Ishikawa (cell line): ENCODE measurements around the gene EPHA3.

Experiments
- CEBPB ChIP-seq: IDR thresholded peaks from 2 replicates; pipeline ENCODE4 v1.6.1; 2012
- CREB1 ChIP-seq: IDR thresholded peaks from 2 replicates; pipeline ENCODE4 v1.6.1; 2012; ENCODE audit warnings: low read depth
- EGR1 ChIP-seq: IDR thresholded peaks from 2 replicates; pipeline ENCODE4 v1.6.1; 2012
- EP300 ChIP-seq: IDR thresholded peaks from 2 replicates; pipeline ENCODE4 v1.6.1; 2012; ENCODE audit warnings: borderline replicate concordance
- FOXM1 ChIP-seq: IDR thresholded peaks from 2 replicates; pipeline ENCODE4 v1.6.1; 2012; ENCODE audit warnings: low read depth, borderline replicate concordance
- NFIC ChIP-seq: IDR thresholded peaks from 2 replicates; pipeline ENCODE4 v1.6.1; 2012
- RAD21 ChIP-seq: IDR thresholded peaks from 2 replicates; pipeline ENCODE4 v1.6.1; 2012; ENCODE audit warnings: low read depth
- TAF1 ChIP-seq: IDR thresholded peaks from 2 replicates; pipeline ENCODE4 v1.6.1; 2012; ENCODE audit warnings: low read depth, mild to moderate bottlenecking
- TCF12 ChIP-seq: IDR thresholded peaks from 2 replicates; pipeline ENCODE4 v1.6.1; 2012; ENCODE audit warnings: low read depth
- TEAD4 ChIP-seq: IDR thresholded peaks from 2 replicates; pipeline ENCODE4 v1.6.1; 2012
- YY1 ChIP-seq: IDR thresholded peaks from 2 replicates; pipeline ENCODE4 v1.6.1; 2012; ENCODE audit warnings: low read depth
- ZBTB7A ChIP-seq: IDR thresholded peaks from 2 replicates; pipeline ENCODE4 v1.6.1; 2012; ENCODE audit warnings: low read depth
- TF ChIP-seq, protein P1 (sequence below): IDR thresholded peaks from 2 replicates; pipeline ENCODE4 v1.6.1; 2012; ENCODE audit warnings: low read depth, mild to moderate bottlenecking
- TF ChIP-seq, protein P2 (sequence below): IDR thresholded peaks from 2 replicates; pipeline ENCODE4 v1.6.1; 2012
- TF ChIP-seq, protein P3 (sequence below): IDR thresholded peaks from 2 replicates; pipeline ENCODE4 v1.6.1; 2012

The EPHA3 gene

DNA sequence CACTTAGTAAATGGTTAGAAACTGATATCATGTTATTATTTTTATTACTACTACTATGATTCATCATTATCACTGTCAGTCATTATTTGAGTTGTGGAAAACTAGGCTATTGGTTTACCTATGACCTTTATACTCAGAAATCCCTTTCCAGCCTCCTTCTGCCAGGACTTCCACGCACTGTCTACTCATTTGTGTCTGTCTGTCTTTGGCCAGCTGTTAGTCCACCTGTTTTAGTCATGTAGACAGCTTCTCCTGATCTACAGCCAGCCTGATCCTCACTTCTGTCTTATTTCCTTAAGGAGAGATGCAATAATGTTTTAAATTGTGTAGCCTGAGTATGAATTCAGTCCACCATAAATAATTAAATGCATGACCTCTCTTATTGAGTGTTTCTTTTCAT is 162.8 kb downstream of the EPHA3 start:
- TF ChIP-seq TAF1 (no peak), CEBPB (no peak), FOXM1 (no peak), RAD21 (no peak), ZBTB7A (no peak), EGR1 (no peak), YY1 (no peak), CREB1 (no peak), TEAD4 (no peak), EP300 (no peak), NFIC (no peak), TCF12 (no peak)
- TF ChIP-seq, protein P1, sequence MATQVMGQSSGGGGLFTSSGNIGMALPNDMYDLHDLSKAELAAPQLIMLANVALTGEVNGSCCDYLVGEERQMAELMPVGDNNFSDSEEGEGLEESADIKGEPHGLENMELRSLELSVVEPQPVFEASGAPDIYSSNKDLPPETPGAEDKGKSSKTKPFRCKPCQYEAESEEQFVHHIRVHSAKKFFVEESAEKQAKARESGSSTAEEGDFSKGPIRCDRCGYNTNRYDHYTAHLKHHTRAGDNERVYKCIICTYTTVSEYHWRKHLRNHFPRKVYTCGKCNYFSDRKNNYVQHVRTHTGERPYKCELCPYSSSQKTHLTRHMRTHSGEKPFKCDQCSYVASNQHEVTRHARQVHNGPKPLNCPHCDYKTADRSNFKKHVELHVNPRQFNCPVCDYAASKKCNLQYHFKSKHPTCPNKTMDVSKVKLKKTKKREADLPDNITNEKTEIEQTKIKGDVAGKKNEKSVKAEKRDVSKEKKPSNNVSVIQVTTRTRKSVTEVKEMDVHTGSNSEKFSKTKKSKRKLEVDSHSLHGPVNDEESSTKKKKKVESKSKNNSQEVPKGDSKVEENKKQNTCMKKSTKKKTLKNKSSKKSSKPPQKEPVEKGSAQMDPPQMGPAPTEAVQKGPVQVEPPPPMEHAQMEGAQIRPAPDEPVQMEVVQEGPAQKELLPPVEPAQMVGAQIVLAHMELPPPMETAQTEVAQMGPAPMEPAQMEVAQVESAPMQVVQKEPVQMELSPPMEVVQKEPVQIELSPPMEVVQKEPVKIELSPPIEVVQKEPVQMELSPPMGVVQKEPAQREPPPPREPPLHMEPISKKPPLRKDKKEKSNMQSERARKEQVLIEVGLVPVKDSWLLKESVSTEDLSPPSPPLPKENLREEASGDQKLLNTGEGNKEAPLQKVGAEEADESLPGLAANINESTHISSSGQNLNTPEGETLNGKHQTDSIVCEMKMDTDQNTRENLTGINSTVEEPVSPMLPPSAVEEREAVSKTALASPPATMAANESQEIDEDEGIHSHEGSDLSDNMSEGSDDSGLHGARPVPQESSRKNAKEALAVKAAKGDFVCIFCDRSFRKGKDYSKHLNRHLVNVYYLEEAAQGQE: no peak
- TF ChIP-seq, protein P2, sequence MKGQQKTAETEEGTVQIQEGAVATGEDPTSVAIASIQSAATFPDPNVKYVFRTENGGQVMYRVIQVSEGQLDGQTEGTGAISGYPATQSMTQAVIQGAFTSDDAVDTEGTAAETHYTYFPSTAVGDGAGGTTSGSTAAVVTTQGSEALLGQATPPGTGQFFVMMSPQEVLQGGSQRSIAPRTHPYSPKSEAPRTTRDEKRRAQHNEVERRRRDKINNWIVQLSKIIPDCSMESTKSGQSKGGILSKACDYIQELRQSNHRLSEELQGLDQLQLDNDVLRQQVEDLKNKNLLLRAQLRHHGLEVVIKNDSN: no peak
- TF ChIP-seq, protein P3, sequence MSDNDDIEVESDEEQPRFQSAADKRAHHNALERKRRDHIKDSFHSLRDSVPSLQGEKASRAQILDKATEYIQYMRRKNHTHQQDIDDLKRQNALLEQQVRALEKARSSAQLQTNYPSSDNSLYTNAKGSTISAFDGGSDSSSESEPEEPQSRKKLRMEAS: no peak

DNA sequence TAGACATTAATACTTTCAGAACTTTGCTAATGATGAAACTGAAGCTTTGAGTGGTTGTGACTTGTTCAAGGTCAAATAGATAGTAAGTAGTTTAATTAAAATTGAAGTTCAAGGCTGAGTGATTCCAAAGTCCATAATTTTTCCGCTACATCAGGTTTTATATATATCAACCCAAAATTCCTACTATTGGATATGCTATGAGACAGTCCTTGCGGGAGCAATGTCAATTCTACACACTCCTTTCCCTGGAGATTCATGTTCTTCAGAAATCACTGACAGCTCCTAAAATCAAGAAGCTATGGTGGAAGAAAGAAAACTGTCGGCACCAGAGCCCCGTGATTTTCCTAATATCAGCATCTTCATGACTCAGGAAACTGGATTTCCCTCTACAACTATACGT is 167.6 kb downstream of the EPHA3 start:
- TF ChIP-seq, protein P2: no peak
- TF ChIP-seq TEAD4 (no peak), YY1 (no peak), TAF1 (no peak), NFIC (no peak), RAD21 (no peak), FOXM1 (no peak), EGR1 (no peak), TCF12 (no peak), EP300 (no peak), CEBPB (no peak), CREB1 (no peak), ZBTB7A (no peak)
- TF ChIP-seq, protein P3: no peak
- TF ChIP-seq, protein P1: no peak

DNA sequence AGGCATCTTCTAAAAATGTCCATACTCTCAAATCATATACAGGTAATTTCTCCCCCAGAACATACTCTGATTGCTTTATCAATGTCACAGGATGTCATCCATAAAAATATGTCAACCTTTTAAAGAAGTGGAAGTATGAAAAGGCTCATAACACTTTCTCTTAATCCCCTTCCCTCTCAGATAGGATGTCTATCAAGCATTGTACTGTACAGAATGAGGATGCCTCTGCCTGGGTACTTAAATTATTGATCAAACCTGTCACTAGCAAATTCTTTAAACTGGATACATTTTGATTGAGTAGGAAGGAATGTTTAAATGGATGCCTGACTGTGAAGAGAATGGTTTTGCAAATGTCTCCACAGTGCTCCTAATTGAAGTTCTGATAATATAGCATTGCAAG is 168.7 kb downstream of the EPHA3 start:
- TF ChIP-seq, protein P2: no peak
- TF ChIP-seq ZBTB7A: no peak
- TF ChIP-seq NFIC: no peak
- no peak for TF ChIP-seq RAD21
- TF ChIP-seq EGR1: no peak
- TF ChIP-seq CREB1: no peak
- TF ChIP-seq, protein P1: no peak
- no peak for TF ChIP-seq TEAD4
- no peak for TF ChIP-seq TCF12
- no peak for TF ChIP-seq TAF1
- TF ChIP-seq FOXM1: no peak
- no peak for TF ChIP-seq YY1
- TF ChIP-seq, protein P3: no peak
- no peak for TF ChIP-seq EP300
- TF ChIP-seq CEBPB: no peak
